ENCODE results near the gene RNGTT.

GRCh38 chr6:88605271-88605670, 358.1 kb downstream of the RNGTT start:
- TF ChIP-seq TAF1 (IDR thresholded peaks at IDR 0.05; ENCODE audit: borderline replicate concordance, insufficient read depth, low read length) (no peak), POLR2AphosphoS5 (IDR thresholded peaks at IDR 0.05; ENCODE audit: low read depth, low read length) (no peak), REST (IDR thresholded peaks at IDR 0.05; ENCODE audit: insufficient read depth in 1 of 2, low read depth in 2 of 2, low read length in 2 of 2) (no peak), SIN3A (IDR thresholded peaks at IDR 0.05; ENCODE audit: borderline replicate concordance, insufficient read depth, low read length) (no peak), FOXP2 (optimal IDR thresholded peaks at IDR 0.05; ENCODE audit: borderline replicate concordance, extremely low read depth, extremely low read length, insufficient read depth) (no peak)
